A549 (cell line): ENCODE measurements around the gene CDH11. TPM values are rescaled to one million over a fixed set of nuclear protein-coding genes. Genes with fewer than 3 reads are reported as not detected.

Experiments used
- ATAC-seq, 2 experiments: fragments of 200-7000 bp in 1 of 2; fragments of >200 bp in 1 of 2; cut with Nextera tagmentation in 1 of 2; cut with Tn5 transposase in 1 of 2; 3 replicates each; pipeline versions ENCODE4 v1.8.0 to v1.9.1; 2018 to 2020; ENCODE audit warnings: mild to moderate bottlenecking in 1 of 2, moderate library complexity in 1 of 2
- CTCF ChIA-PET: fragments of 300-600 bp; sonication (Branson Sonifier 250); formaldehyde crosslinking; extraction: SDS; loops from one replicate; lab custom pipeline; 2021; ENCODE audit warnings: antibody characterized with exemption, inconsistent platforms; lab: Yijun Ruan, JAX
- POLR2A ChIA-PET: fragments of 350-600 bp; formaldehyde crosslinking; extraction: SDS; loops from one replicate; lab custom pipeline; 2021; ENCODE audit warnings: antibody characterized with exemption, inconsistent platforms; lab: Yijun Ruan, JAX
- DNase-seq, 2 experiments: peaks; one replicate each; pipeline versions ENCODE4 v3.0.0 to v3.0.0-alpha.2; 2011 to 2016; ENCODE audit warnings: low read depth in 1 of 2, low spot score in 1 of 2
- FAIRE-seq: peaks from 2 replicates; lab custom pipeline; 2011; peaks lifted over from hg19 to GRCh38; lab: Jason Lieb, UNC
- H3K27ac ChIP-seq, 2 experiments: fragments of >200 bp; sonication (Bioruptor Twin); formaldehyde crosslinking; 3 replicates each; pipeline ENCODE4 v1.5.1; 2016 to 2017
- H3K4me1 ChIP-seq: fragments of >200 bp; sonication (Bioruptor Twin); formaldehyde crosslinking; 3 replicates; pipeline ENCODE4 v1.6.1; 2016
- H3K4me2 ChIP-seq: fragments of >200 bp; sonication (Bioruptor Twin); formaldehyde crosslinking; 3 replicates; pipeline ENCODE4 v1.6.1; 2016
- H3K4me3 ChIP-seq: fragments of >200 bp; sonication (Bioruptor Twin); formaldehyde crosslinking; 3 replicates; pipeline ENCODE4 v1.5.1; 2016
- H3K9me3 ChIP-seq: fragments of >200 bp; sonication (Bioruptor Twin); formaldehyde crosslinking; 3 replicates; pipeline ENCODE4 v1.6.1; 2016
- BHLHE40 ChIP-seq: IDR thresholded peaks from 2 replicates; pipeline ENCODE4 v1.6.1; 2012; ENCODE audit warnings: low read depth, low read length, inconsistent platforms
- CBX2 ChIP-seq: fragments of 200-600 bp; sonication (generic); IDR thresholded peaks from 2 replicates; pipeline ENCODE4 v1.6.1; 2016; ENCODE audit warnings: low read depth, mild to moderate bottlenecking, borderline replicate concordance
- CEBPB ChIP-seq, 2 experiments: fragments of >200 bp in 1 of 2; sonication (Bioruptor Twin) in 1 of 2; formaldehyde crosslinking in 1 of 2; IDR thresholded peaks; 2 replicates each; pipeline ENCODE4 v1.6.1; 2012 to 2016
- CTCF ChIP-seq: fragments of >200 bp; sonication (Bioruptor Twin); formaldehyde crosslinking; IDR thresholded peaks from 3 replicates; pipeline ENCODE4 v1.5.1; 2016
- ELK1 ChIP-seq: fragments of 150-350 bp; IDR thresholded peaks from 2 replicates; pipeline ENCODE4 v1.6.1; 2014; ENCODE audit warnings: low read depth, mild to moderate bottlenecking, low read length
- EP300 ChIP-seq, 2 experiments: fragments of >200 bp; sonication (Bioruptor Twin); formaldehyde crosslinking; IDR thresholded peaks; 2 replicates in 1 of 2; 3 replicates in 1 of 2; pipeline ENCODE4 v1.6.1; 2016 to 2017
- HES2 ChIP-seq: fragments of >200 bp; sonication (Bioruptor Twin); formaldehyde crosslinking; IDR thresholded peaks from 2 replicates; pipeline ENCODE4 v1.6.1; 2016
- HOXA7 ChIP-seq: fragments of 250-450 bp; sonication (Bioruptor Pico); IDR thresholded peaks from 2 replicates; pipeline ENCODE4 v1.5.0; 2020; ENCODE audit warnings: mild to moderate bottlenecking, moderate library complexity
- HOXB13 ChIP-seq: fragments of 250-450 bp; sonication (Bioruptor Pico); IDR thresholded peaks from 2 replicates; pipeline ENCODE4 v1.5.0; 2020; ENCODE audit warnings: low read depth, mild to moderate bottlenecking, moderate library complexity
- JUN ChIP-seq, 2 experiments: fragments of >200 bp; sonication (Bioruptor Twin); formaldehyde crosslinking; IDR thresholded peaks; 2 replicates in 1 of 2; 3 replicates in 1 of 2; pipeline ENCODE4 v1.6.1; 2016 to 2017
- MAFK ChIP-seq: fragments of 450-650 bp; IDR thresholded peaks from 2 replicates; pipeline ENCODE4 v1.6.1; 2014; ENCODE audit not compliant: partially characterized antibody
- MAX ChIP-seq: IDR thresholded peaks from 2 replicates; pipeline ENCODE4 v1.6.1; 2012
- MAZ ChIP-seq: fragments of 150-350 bp; IDR thresholded peaks from 2 replicates; pipeline ENCODE4 v1.6.1; 2014; ENCODE audit warnings: antibody characterized with exemption, low read depth, low read length, borderline replicate concordance
- NFE2L2 ChIP-seq: fragments of 150-350 bp; conservative IDR thresholded peaks from 2 replicates; pipeline ENCODE4 v1.6.1; 2014; ENCODE audit warnings: low read length
- PHF8 ChIP-seq: fragments of 200-600 bp; sonication (generic); IDR thresholded peaks from 2 replicates; pipeline ENCODE4 v1.6.1; 2016; ENCODE audit warnings: low read depth, mild to moderate bottlenecking, antibody characterized with exemption, moderate library complexity, borderline replicate concordance
- POLR2AphosphoS2 ChIP-seq: conservative IDR thresholded peaks from 2 replicates; pipeline ENCODE4 v1.6.1; 2012; ENCODE audit warnings: low read length, improper control_type of control experiment, inconsistent platforms
- RAD21 ChIP-seq, 2 experiments: fragments of >200 bp in 1 of 2; sonication (Bioruptor Twin) in 1 of 2; formaldehyde crosslinking in 1 of 2; IDR thresholded peaks in 1 of 2; conservative IDR thresholded peaks in 1 of 2; 2 replicates in 1 of 2; 3 replicates in 1 of 2; pipeline ENCODE4 v1.6.1; 2012 to 2018; ENCODE audit warnings: inconsistent platforms in 1 of 2
- RARB ChIP-seq: fragments of 250-450 bp; sonication (Bioruptor Pico); IDR thresholded peaks from 2 replicates; pipeline ENCODE4 v1.8.0; 2021; ENCODE audit warnings: mild to moderate bottlenecking, moderate library complexity
- RCOR1 ChIP-seq: fragments of 150-350 bp; IDR thresholded peaks from 2 replicates; pipeline ENCODE4 v1.6.1; 2014; ENCODE audit warnings: antibody characterized with exemption, low read length, low read depth
- REST ChIP-seq: fragments of 200-600 bp; sonication (generic); IDR thresholded peaks from 2 replicates; pipeline ENCODE4 v1.6.1; 2016; ENCODE audit warnings: antibody characterized with exemption, mild to moderate bottlenecking, moderate library complexity
- RFX5 ChIP-seq: fragments of 450-650 bp; IDR thresholded peaks from 2 replicates; pipeline ENCODE4 v1.7.1; 2014; ENCODE audit warnings: antibody characterized with exemption, mild to moderate bottlenecking, moderate library complexity
- TP53 ChIP-seq: fragments of 250-450 bp; sonication (Bioruptor Pico); IDR thresholded peaks from 2 replicates; pipeline ENCODE4 v1.5.0; 2021; ENCODE audit warnings: mild to moderate bottlenecking, moderate library complexity
- ZSCAN20 ChIP-seq: fragments of 250-450 bp; sonication (Bioruptor Pico); IDR thresholded peaks from 2 replicates; pipeline ENCODE4 v1.8.0; 2022; ENCODE audit warnings: mild to moderate bottlenecking, moderate library complexity
- WGBS: methylation state at CpG from one replicate; pipeline ENCODE4 v1.1.6; 2017; ENCODE audit errors: missing lambda C conversion rate; 5-methylcytosine and 5-hydroxymethylcytosine counted together
- polyA plus RNA-seq, 4 experiments: library from polyadenylated mRNA; depleted of rRNA in 3 of 4; stranded (reverse); fragments of >200 nt; fragmentation: RNase III in 1 of 4; extraction: RNeasy Plus Mini Kit Qiagen cat#74134 plus additional on column Dnase treatment in 1 of 4; gene quantifications; 2 replicates in 3 of 4; 3 replicates in 1 of 4; pipeline ENCODE4 v1.2.3, GENCODE V29; 2011 to 2017

The CDH11 gene
- polyA plus RNA-seq, 2 of the 4 experiments (the other 2 are of a cell fraction) = 0.72 to 1.1 TPM

GRCh38 chr16:65153365-65154105 lies 31.7 kb upstream of the CDH11 start:
- DNase-seq = no peak
- ChIA-PET CTCF (no interaction called here), POLR2A (no interaction called here)

GRCh38 chr16:65148804-65149203 lies 26.9 kb upstream of the CDH11 start:
- Histone ChIP-seq H3K4me2 (no peak overlapping the region), H3K4me3 (no peak overlapping the region), H3K27ac (no peak overlapping the region), H3K4me1 (no peaks in the 10 kb centered on the region), H3K9me3 (no peaks in the 10 kb centered on the region)
- TF ChIP-seq CBX2 (no peak), ZSCAN20 (no peak), RAD21 (conservative IDR thresholded peaks at IDR 0.05 in 1 of 2, IDR thresholded peaks at IDR 0.05 in 1 of 2) (no peak), MAZ (no peak), HOXB13 (CRISPR knock-in tag) (no peak), PHF8 (no peak), TP53 (CRISPR knock-in tag) (no peak), MAX (no peak), REST (no peak), NFE2L2 (no peak), RARB (no peak), RFX5 (no peak), CEBPB (IDR thresholded peaks at IDR 0.05) (no peak), BHLHE40 (no peak), HOXA7 (no peak), MAFK (no peak)
- no peak for ATAC-seq
- no peak for DNase-seq
- FAIRE-seq = no peak
- ChIA-PET POLR2A (no interaction called here), CTCF (no interaction called here)

More at GRCh38 chr16:65153365-65154105, 31.7 kb upstream of the CDH11 start:
- Histone ChIP-seq H3K9me3 (no peaks in the 10 kb centered on the region), H3K4me2 (no peak overlapping the region), H3K4me1 (no peaks in the 10 kb centered on the region), H3K4me3 (no peak overlapping the region), H3K27ac (no peak overlapping the region)
- ATAC-seq (no peak), FAIRE-seq (no peak)
- WGBS = 0% methylated on average over 1 of the region's 1 CpG
- TF ChIP-seq POLR2AphosphoS2 (no peak), RCOR1 (no peak), ELK1 (no peak), HOXA7 (no peak), RARB (no peak), JUN (IDR thresholded peaks at IDR 0.05) (no peak), HES2 (no peak), EP300 (IDR thresholded peaks at IDR 0.05) (no peak), HOXB13 (CRISPR knock-in tag) (no peak), CEBPB (IDR thresholded peaks at IDR 0.05) (no peak), CTCF (no peak)
